NCI-H2196 (cell line): Measurements from ENCODE around the gene HMGN5.

ENCODE experiments used
- DNase-seq: peaks from one replicate; lab custom pipeline; 2025; ENCODE audit not compliant: unreplicated experiment; lab: John Stamatoyannopoulos, UW

The HMGN5 gene

DNA sequence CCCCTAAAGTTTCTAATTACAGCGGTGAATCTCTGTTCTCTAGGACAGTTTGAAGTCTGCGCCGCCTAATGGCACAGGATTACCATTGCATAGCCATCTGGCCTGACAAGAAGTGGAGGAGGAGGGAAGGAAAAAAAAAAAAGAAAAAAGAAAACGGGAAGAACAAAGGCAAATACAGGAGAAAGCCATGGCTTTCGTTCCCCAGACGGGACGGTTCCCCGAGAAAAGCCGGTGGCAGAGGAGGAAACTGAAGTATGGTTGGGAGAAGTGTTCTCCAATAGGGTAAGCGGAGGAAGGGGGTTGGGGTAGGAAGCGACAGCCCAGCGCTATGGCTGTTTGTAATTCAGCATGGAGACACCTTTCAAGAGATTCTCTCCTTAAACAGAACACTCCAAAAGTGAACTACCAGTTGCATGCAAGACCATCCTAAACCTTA lies 80.8 kb downstream of the HMGN5 start:
- no peak for DNase-seq

DNA sequence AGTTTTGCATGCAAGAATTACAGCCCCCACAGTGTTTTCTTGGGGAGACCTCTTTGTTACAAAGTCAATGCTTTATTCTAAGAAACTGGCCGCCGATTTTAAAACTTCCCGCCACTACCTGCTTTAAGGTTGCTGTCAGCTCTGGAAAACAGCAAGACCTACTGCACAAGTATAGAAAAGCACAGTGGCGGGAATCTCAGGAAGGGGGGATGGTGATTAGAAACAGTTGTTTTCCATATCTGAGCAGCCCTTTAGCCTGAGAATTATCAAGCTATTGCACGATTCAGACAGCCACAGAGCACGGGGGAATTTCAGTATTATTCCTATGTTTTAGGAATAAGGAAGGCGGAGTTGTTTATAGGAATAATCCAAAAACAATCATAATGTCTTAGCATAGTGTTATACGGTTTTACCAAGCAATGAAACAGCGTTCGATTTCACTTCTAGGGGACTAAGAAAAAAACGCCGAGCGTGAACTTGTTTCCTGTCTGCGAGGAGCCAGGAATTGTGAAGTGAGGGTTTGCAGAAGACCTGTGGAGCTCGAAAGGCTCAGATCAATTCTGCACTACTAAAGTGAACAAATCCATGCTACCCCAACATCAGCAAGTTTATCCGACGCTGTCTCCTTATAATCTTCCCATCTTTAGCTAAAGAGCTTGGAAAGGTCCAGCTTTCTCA lies 81.3 kb downstream of the HMGN5 start:
- no peak for DNase-seq

DNA sequence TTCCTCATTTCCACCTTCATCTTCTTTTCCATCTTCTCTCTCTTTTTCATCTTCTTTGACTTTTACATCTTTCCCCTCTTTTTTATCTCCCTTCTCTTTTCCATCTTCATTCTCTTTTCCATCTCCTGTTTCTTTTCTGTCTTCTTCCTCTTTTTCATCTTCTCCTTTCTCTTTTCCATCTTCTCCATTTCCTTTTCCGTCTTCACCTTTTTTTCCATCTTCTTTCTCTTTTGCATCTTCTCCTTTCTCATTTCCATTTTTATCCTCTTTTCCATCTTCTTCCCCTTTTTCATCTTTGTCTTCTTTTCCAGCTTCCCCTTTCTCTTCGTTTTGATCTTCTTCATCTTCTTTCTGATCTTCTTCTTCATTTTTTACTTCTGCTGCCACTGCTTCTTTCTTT lies 87.0 kb downstream of the HMGN5 start:
- DNase-seq, result no peak

DNA sequence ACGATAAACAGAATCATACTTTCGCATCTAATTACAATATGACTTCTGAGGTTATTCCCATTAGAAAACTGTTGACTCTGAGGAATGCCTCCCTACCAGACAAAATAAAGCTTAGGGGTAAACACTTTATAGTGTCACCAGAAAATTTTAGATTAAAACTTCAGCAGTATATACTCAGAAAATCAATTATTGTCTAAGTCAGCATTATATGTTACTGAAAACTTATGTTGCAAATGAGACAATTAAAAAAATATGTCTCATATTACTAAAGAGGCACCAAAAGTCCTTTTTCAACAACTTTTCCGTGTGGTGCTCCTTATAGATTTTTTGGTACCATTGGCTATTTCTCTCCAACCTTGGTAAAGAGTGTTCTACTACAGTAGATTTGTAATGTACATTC lies 91.4 kb downstream of the HMGN5 start:
- DNase-seq, result no peak

DNA sequence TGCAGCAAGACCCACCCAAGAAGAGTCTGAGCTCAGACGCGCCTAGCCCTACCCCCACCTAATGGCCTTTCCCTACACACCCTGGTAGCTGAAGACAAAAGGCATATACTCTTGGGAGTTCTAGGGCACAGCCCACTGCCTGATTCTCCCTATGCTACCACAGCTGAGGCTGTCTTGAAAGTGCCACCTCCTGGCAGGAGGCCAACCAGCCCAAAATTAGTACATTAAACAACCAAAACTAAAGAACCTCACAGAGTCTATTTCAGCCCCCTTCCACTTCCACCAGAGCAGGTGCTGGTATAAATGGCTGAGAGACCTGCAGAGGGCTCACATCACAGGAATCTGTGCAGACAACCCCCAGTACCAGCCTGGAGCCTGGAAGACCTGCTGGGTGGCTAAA lies 119.1 kb downstream of the HMGN5 start:
- no peak for DNase-seq
